ENCODE results near the gene FOXP1.

GRCh38 chr3:71140477-71140876 lies 443.1 kb downstream of the FOXP1 start:
- TF ChIP-seq, protein P1, sequence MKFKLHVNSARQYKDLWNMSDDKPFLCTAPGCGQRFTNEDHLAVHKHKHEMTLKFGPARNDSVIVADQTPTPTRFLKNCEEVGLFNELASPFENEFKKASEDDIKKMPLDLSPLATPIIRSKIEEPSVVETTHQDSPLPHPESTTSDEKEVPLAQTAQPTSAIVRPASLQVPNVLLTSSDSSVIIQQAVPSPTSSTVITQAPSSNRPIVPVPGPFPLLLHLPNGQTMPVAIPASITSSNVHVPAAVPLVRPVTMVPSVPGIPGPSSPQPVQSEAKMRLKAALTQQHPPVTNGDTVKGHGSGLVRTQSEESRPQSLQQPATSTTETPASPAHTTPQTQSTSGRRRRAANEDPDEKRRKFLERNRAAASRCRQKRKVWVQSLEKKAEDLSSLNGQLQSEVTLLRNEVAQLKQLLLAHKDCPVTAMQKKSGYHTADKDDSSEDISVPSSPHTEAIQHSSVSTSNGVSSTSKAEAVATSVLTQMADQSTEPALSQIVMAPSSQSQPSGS (IDR thresholded peaks at IDR 0.05; ENCODE audit: low read length), result no peak
- TF ChIP-seq CEBPB (IDR thresholded peaks at IDR 0.05; ENCODE audit: low read depth, low read length) (no peak), CTCF (IDR thresholded peaks at IDR 0.05; ENCODE audit: control extremely low read depth in 1 of 3, insufficient read depth in 1 of 3, low read depth in 1 of 3, low read length in 3 of 3) (no peak), EP300 (IDR thresholded peaks at IDR 0.05; ENCODE audit: borderline replicate concordance in 1 of 2, low read depth in 2 of 2, low read length in 2 of 2) (no peak), GABPA (IDR thresholded peaks at IDR 0.05; ENCODE audit: borderline replicate concordance, insufficient read depth, low read length) (no peak), POLR2A (IDR thresholded peaks at IDR 0.05; ENCODE audit: control extremely low read depth in 1 of 2, low read depth in 2 of 2, low read length in 2 of 2) (no peak), CBX5 (IDR thresholded peaks at IDR 0.05; ENCODE audit: low read depth, low read length) (no peak), JUND (IDR thresholded peaks at IDR 0.05; ENCODE audit: low read length) (no peak), BRCA1 (IDR thresholded peaks at IDR 0.05; ENCODE audit: low read depth, low read length) (no peak), SIX5 (IDR thresholded peaks at IDR 0.05; ENCODE audit: low read depth, low read length) (no peak)
- TF ChIP-seq, protein P2, sequence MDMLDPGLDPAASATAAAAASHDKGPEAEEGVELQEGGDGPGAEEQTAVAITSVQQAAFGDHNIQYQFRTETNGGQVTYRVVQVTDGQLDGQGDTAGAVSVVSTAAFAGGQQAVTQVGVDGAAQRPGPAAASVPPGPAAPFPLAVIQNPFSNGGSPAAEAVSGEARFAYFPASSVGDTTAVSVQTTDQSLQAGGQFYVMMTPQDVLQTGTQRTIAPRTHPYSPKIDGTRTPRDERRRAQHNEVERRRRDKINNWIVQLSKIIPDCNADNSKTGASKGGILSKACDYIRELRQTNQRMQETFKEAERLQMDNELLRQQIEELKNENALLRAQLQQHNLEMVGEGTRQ (IDR thresholded peaks at IDR 0.05; ENCODE audit: low read length), result no peak

Measured in H1 (cell line).